22Rv1 (cell line): ENCODE measurements around the gene OMG.

Experiments
- CTCF ChIP-seq: fragments of 450-650 bp; IDR thresholded peaks from 2 replicates; pipeline ENCODE4 v1.5.1; 2017; ENCODE audit warnings: mild to moderate bottlenecking
- ZFX ChIP-seq: fragments of 450-650 bp; IDR thresholded peaks from 2 replicates; pipeline ENCODE4 v1.6.1; 2017; ENCODE audit warnings: antibody characterized with exemption, borderline replicate concordance

- TF ChIP-seq CTCF (no peak), ZFX (no peak)
Measured at GRCh38 chr17:31256936-31257335, 40.1 kb downstream of the OMG start.
